ENCODE results near the gene IMPDH2. TPM values are rescaled to one million over a fixed set of nuclear protein-coding genes. Genes with fewer than 3 reads are reported as not detected.
A peak's percentile ranks its signal among the peaks of the same experiment; 100 is the strongest.

IMPDH2 gene
- total and polyA plus RNA-seq, 12 donors: 40.7 to 105 (median 60.6) TPM

- no peak overlapping the region for H3K27ac ChIP-seq
- H3K36me3 ChIP-seq: peaks cover 0 to 35% (median 0%) of the 10 kb centered on the region in 9 donors
- H3K4me3 ChIP-seq: no peak overlapping the region
- TF ChIP-seq, protein P1, sequence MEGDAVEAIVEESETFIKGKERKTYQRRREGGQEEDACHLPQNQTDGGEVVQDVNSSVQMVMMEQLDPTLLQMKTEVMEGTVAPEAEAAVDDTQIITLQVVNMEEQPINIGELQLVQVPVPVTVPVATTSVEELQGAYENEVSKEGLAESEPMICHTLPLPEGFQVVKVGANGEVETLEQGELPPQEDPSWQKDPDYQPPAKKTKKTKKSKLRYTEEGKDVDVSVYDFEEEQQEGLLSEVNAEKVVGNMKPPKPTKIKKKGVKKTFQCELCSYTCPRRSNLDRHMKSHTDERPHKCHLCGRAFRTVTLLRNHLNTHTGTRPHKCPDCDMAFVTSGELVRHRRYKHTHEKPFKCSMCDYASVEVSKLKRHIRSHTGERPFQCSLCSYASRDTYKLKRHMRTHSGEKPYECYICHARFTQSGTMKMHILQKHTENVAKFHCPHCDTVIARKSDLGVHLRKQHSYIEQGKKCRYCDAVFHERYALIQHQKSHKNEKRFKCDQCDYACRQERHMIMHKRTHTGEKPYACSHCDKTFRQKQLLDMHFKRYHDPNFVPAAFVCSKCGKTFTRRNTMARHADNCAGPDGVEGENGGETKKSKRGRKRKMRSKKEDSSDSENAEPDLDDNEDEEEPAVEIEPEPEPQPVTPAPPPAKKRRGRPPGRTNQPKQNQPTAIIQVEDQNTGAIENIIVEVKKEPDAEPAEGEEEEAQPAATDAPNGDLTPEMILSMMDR (IDR thresholded peaks at IDR 0.05): no peak
- peaks cover 7 to 30% (median 24%) of the 10 kb centered on the region in 9 donors for H3K4me1 ChIP-seq
- ATAC-seq (no peak), DNase-seq (no peak)
- intact Hi-C loops (cut with DNase I): loop anchor here in 1 of 10 donors (10.0 kb wide), 1 partner anchor 101 kb away; the partner anchor contains the start of gene QRICH1
- H3K9me3 ChIP-seq: no peaks in the 10 kb centered on the region
- H3K27me3 ChIP-seq: no peaks in the 10 kb centered on the region
Observed at GRCh38 chr3:48993834-48994233, 35.4 kb downstream of the IMPDH2 start.

DNA sequence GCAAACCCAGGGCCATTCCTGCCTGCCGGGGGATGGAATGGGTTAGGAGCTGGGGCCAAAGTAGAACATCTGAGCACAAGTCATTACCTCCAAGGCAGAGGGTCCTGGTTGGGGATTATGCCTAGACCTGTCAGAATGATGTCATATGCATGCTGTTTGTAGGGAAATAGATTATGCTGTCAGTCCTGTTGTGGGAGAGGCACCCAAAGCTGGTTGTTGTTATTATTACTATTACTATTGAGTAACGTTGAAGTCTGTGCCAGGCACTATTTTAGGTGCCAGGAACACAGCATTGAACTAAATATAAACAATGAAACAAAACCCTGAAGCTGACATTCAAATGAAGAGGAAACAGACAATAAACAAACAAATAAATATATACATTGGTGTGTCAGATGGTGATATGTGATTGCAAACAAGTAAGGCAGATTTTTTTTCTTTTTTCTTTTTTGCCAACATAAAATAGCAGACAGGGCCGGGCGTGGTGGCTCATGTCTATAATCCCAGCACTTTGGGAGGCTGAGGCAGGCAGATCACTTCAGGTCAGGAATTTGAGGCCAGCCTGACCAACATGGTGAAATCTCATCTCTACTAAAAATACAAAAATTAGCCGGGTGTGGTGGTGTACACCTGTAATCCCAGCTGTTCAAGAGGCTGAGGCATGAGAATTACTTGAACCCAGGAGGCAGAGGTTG is 37.2 kb downstream of the IMPDH2 start:
- no peaks in the 10 kb centered on the region for H3K27me3 ChIP-seq
- no peak for ATAC-seq
- TF ChIP-seq, protein P1 (IDR thresholded peaks at IDR 0.05): no peak
- DNase-seq: no peak
- H3K36me3 ChIP-seq: peaks cover 0 to 21% (median 2%) of the 10 kb centered on the region in 9 donors
- peak overlapping the region in 5 of 10 donors; percentile 86 to 92 (median 88) for H3K27ac ChIP-seq
- H3K4me3 ChIP-seq: peak overlapping the region in 6 of 10 donors; percentile 73 to 95 (median 86)
- WGBS, 2 donors: 80% methylated on average over 5 of the region's 5 CpGs
- intact Hi-C loops (cut with DNase I): loop anchor here in 2 of 10 donors (1.0 to 10.0 kb wide), 2 partner anchors 37 to 103 kb away; partner anchors contain the start of genes IMPDH2 (in 1 of the 2) and QRICH1 (in 1 of the 2)
- H3K4me1 ChIP-seq: peaks cover 8 to 40% (median 26%) of the 10 kb centered on the region in 9 donors
- no peaks in the 10 kb centered on the region for H3K9me3 ChIP-seq

- peak in 1 of 2 donors; percentile 28 for DNase-seq
- TF ChIP-seq, protein P1 (IDR thresholded peaks at IDR 0.05): no peak
- Histone ChIP-seq H3K4me1 (peaks cover 8 to 40% (median 26%) of the 10 kb centered on the region in 9 donors), H3K27ac (peak overlapping the region; percentile 71 to 93 (median 88)), H3K9me3 (no peaks in the 10 kb centered on the region), H3K4me3 (peak overlapping the region; percentile 55 to 95 (median 82)), H3K36me3 (peaks cover 0 to 21% (median 6%) of the 10 kb centered on the region in 9 donors), H3K27me3 (no peaks in the 10 kb centered on the region)
- intact Hi-C loops (cut with DNase I): loop anchor here in 2 of 10 donors (1.0 to 10.0 kb wide), 2 partner anchors 38 to 104 kb away; partner anchors contain the start of genes IMPDH2 (in 1 of the 2) and QRICH1 (in 1 of the 2)
- peak in 6 of 8 donors; percentile 5 to 35 (median 22) for ATAC-seq
- WGBS, 2 donors: 3 to 6% methylated on average over 40 of the region's 40 CpGs
Observed at GRCh38 chr3:48990636-48991469, 38.3 kb downstream of the IMPDH2 start.
